HG03460 (cell line): Measurements from ENCODE around the gene GRIP2.
A peak's percentile ranks its signal among the peaks of the same experiment; 100 is the strongest.
"Not testable (repeated sequence)": the region's sequence is repeated elsewhere in the genome, so short reads cannot be mapped to it uniquely, and the experiment has no call there.

Experiments
- ATAC-seq: cut with Tn5 transposase; IDR thresholded peaks from one replicate; pipeline ENCODE4 v1.9.1; 2021; ENCODE audit not compliant: unreplicated experiment

Gene GRIP2

DNA sequence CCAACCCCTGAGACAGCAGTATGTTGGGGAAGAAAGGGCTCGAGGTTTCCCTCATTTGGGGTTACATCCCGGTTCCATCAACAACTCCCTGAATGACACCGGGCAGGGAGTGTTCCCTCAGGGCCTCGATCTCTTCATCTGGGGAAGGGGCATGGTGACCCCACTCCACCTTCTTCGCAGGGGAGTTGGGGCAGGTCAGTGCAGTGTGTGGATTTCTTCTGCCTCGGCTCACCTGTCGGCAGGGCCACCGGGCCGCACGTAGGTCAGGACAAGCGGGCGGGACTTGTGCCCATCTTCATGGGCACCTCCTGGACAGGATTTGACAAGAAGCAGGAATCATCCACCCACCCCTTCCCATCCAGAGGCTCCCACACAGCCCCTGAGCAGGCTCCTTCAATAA, 17.4 kb downstream of the GRIP2 start:
- no peak for ATAC-seq

DNA sequence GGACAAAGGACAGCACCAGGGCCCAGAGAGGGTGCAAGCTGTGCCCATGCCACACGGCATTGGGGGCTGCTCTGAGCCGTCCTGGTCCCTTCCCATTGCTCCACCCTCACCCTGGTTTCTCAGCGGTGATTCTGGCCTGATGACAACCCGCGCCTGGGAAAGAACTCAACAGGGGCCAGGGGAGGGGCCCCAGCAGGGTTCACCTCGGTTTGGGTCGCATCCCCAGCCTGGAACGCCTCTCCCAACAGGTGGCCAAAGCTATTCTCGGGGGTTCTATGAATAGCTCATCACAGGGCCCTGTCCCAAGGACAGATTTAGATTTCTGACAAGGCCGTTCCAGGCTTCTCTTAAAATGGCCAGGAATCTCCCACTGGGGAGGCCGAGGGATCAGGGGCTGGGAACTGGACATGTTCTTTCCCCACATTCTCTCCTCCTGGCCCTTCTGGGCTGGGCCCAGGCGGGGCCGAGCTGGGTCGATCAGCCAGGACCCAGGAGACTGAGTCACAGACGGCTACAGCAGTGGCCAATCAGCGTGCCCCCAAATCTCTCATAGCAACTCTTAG, 17.9 kb downstream of the GRIP2 start:
- ATAC-seq = no peak

DNA sequence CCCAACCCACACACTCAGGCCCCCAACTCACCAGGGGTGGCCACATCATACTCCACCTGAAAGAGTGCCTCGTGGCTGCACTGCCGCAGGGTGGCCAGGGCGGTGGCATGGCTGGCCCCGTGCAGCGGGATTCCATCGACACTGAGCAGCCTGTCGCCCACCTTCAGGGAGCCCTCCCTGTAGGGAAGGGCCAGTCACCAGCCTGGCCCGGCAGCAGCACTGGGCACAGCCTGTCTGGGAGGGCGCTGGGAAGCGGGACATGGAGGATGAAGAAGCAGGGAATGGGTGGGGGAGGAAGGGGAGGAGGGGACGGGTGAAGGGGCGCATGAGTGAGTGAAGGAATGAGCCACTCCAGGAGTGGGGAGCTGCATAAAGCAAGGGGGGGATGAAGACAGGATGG, 18.5 kb downstream of the GRIP2 start:
- no peak for ATAC-seq

DNA sequence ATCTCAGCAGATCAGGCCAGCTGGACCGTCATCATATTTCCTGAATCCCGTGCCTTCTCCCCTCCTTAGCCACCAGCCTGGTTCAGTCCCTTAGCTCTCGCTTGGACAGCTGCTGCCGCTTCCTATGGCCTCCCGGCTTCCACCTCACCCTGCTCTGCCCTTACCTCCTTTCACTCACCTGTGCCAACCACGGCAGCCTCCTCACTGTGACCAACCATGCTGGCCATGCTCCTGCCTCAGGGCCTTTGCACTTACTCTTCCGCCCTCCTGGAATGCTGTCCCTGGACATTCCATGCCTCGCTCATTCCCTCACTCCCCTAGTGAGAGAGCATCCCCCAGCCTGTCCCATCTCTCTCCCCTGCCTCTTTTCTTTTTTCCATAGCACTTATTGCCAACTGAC, 19.2 kb downstream of the GRIP2 start:
- no peak for ATAC-seq

DNA sequence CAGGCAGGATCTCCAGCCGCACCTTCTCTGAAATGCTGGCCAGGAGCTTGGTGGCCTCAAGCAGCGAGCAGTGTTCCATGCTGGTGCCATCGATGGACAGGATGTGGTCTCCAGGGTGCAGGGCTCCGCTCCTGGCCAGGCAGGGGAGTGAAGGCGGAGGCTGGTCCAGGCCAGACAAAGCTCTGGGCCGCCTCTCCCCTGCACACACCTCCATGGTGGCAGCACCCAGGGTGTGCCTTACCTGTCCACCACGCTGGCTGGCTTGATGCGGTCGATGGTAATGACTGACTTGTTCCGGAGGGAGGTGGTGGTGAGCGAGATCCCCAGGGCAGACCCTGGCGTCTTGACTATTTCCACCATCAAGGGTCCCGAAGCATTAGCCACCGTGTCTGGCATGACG, 20.0 kb downstream of the GRIP2 start:
- ATAC-seq = no peak

DNA sequence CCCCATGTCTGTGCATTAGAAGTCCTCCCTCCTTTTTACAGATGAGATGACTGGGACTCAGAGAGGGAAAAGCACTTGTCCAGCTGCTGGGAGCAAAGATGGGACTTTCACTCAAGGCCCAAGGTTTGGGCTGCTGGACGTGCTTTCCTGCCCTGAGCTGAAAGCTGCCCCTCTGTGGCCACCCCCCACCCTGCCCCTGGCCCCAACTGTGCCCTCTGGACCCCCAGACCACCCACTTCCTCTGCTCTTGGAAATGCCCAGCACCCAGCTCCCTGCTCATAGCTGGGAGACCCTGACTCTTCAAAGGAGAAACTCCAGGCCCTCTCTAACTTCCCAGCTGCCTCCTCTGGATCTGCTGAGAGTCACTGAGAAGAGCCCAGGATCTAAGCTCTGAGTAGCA, 20.7 kb downstream of the GRIP2 start:
- no peak for ATAC-seq

DNA sequence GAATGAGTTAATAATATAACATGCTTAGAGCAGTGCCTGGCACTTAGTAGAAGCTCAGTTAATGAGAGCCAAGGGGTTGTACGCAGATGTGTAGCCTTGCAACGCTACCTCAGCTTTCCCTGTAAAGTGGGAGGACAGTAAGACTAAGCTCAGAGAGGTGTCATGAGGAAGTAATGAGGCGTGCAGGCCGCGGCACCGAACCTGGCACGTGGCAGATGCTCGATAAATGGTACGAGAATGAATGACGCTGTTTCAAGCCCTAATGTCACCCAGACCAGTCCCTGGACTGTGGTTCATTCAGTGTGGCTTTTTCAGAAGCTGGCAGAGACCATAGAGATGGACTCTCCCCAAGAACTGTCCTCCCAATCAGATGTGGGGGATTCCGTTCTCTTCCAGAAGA, 21.2 kb downstream of the GRIP2 start:
- ATAC-seq = no peak

DNA sequence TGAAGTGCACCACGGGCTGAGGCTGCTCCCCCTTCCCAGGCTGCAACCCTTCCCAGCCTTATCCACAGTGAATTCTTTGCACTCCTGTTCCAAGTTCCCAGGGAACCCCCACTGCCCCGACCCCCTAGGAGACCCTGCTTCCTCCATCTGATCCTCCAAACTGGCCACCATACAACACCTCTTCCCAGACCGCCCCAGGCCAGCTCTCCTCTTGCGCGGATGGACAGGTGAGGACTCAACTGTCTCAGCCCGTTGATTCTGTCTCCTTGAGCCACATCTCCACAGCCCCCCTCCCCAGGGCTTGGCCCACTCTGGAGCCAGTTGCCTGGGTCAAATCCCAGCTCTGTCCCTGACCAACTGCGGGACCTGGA, 21.7 kb downstream of the GRIP2 start:
- no peak for ATAC-seq

DNA sequence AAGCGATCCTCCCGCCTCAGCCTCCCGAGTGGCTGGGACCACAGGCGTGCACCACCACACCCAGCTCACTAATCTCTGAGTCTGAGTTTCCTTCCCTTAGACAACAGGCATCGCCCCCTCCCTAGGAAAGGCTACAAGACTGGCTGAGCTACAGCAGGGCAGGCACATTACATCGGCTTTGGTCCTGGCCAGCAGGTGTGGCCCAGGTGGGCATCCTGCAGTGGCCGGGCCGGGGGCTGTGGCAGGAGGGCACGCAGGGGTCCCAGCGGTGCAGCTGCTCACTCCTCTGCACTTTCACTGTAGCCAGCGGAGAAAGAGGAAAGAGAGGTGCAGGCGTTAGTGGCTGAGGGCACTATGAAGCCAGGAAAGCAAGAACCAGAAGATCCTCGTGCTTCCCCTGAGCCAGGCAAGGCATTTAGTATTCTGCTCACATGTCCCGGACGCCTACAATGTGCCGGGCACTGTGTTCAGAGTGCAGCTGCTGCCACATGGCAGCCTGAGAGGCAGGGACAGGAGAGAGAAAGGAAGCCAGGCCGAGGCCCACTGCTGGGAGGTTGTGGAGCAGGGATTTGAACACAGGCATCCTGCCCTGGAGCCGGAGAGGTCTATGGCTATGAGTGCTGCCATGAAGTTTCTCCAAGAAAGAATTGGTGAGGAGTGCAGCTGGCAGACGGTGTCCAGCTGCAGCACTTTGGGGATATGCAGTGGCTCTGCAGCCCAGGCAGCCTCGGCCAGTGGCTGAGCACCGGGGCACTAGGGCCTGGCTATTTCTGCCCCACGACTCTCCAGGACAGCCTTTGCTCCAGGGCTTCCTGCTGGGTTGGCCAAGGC, 22.3 kb downstream of the GRIP2 start:
- no peak for ATAC-seq

DNA sequence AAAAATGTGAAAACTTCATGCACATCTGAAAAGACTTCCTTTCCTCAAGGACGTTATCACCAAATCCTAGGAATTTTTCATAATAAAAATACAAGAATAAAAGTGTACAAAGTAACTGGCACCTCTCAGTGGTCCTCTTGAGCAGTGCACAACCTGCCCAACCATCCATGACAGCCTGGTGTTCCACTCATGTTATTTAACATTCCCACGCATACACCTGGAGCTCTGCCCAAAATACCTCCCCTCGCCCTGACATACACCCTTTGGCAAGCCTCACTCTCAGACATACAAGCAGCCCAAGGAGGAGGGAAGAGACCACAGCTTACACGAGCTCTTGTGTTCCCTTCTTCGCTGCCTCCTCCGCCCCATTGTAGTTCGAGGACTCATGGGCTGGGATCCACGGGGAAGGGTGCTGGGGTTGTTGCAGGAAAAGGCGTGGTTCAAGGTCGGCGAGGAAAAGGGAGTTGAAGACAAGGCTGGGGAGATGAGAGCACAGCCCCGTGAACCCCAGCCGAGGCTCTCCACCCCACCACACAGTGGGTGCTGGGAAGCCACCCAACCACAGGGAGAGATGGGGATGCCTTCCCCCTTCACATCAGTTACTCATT, 23.3 kb downstream of the GRIP2 start:
- no peak for ATAC-seq

DNA sequence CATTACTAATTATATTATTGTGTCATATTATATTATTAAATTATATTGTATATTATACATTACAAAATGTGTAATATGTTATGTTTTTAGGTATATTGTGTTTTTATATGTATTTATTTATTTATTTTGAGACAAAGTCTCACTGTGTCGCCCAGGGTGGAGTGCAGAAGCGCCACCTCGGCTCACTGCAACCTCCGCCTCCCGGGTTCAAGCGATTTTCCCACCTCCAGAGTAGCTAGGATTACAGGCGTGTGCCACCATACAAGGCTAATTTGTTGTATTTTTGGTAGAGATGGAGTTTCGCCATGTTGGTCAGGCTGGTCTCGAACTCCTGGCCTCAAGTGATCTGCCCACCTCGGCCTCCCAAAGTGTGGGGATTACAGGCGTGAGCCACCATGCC, 24.6 kb downstream of the GRIP2 start:
- not testable (repeated sequence) for ATAC-seq

DNA sequence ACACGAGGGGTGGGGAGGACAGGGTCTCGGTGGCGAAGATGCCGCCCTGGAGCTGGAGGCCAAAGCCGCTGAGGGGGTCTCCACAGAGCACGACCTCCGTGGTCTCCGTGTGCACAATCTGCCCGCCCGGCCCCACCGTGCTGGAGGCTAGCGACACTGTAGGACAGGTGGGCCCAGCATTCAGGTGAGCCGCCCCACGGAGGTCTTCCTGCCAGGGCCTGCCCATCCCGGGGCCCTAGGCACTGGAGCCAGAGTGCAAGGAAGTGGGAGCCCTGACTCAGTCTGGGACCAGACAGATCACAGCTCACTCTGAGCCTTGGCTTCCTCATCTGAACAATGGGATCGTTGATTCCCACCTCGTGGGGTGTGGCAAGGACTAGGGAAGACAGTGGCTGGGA, 25.8 kb downstream of the GRIP2 start:
- no peak for ATAC-seq

DNA sequence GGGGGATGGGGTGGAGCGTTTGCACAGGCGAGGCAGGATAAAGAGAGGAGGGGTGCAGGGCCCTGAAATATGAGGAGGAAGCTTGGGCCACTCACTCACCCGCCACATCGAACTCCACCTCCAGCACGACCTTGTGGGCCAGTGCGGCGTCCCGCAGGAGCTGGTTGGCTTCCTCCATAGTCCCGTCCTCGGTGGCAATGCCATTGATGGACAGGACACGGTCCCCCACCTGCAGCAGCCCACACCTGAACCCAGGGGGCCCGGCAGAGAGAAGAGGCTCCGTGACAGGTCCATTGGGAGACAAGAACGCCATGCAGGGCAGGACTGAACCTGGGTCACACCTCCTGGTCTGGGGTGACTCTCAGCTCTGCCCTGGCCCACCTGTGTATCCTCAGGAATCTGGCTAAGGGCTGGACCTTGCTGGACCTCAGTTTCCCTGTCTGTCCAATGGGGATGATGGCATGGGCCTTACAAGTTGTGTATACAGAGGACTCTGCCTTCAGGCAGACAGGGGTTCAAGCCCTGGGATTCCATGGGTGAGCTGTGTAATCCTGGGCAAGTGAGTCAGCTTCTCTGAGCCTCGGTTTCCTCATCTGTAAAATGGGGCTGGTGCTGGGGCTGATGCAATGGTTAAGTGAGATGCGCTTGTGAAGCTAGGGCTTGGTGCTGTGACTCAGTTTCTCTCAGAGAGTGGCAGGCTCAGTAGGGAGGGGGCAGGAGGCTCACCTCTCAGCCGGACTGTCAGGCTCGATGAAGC, 26.4 kb downstream of the GRIP2 start:
- no peak for ATAC-seq

DNA sequence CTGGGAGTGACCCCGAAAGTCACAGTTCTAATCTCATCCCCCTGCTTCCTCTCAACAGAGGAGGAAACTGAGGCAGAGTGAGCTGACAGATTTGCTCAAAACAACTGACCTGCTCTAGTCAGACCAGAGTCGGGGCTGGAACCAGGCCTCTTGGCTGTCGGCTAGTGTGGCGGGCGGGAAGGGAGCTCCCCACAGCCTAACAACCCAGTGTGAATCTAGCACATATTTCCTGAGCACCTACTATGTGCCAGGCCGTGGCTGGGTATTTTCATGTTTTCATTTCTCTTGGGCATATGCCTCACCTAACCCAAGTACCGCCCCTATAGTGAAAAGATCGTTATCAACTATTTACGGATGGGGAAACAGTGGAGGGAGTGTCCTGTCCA, 27.2 kb downstream of the GRIP2 start:
- ATAC-seq = no peak

DNA sequence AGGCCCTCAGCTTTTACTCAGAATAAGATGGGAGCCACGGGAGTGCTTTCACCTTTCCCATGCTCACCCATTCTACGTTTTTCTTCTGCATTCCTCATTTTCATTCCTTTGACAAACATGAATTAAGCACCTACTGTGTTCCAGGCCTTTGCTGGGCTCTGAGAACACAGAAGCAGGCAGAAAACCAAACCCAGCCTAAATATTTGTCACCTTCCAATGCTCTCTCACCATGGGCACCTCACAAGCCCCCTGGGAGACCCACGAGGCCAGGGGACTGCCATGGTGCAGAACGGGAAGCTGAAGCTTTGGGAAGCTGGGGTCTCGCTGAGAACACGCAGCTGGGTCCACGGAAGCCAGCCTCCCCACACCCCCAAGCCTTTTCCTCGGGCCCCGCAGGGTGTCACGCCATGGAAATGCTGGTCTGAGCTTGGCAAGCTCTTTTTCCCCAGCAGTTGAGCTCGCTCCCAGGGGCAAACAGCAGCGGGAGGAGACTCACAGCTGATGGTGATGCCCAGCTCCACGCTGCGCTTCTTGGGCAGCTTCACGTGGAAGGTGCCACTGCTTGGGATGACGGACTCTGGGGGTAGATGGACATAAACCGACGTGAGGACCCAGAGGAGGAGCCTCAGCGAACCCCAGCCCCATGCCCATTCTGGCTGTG, 27.7 kb downstream of the GRIP2 start:
- ATAC-seq = no peak

DNA sequence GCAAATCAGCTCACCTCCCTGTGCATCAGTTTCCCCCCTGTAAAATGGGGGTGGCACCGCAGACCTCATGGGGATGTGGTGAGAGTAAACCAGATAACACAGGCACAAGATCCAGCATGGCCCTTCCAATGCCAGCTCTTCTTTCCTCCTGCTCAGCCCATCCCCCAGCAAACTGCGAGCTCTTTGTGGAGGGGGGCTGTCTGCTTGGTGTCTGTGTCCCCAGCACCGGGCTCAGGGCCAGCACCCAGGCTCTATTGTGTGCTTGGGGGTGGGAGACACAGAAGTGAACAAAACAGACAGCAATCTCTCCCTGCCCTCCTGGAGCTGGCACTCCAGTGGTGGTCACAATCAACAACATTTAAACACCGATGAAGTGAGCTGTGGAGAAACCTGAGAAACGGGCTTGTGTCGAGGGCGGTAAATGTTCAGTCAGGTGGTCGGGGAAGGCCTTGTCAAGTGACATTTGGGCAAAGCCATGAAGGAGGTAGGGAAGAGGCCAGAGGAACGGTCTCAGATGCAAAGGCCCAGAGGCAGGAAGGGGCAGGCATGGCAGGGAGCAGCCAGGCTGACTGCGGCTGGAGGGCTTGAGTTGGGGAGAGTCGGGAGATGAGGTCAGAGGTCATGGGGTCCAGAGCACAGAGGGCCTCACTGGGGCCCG, 28.4 kb downstream of the GRIP2 start:
- ATAC-seq = no peak

DNA sequence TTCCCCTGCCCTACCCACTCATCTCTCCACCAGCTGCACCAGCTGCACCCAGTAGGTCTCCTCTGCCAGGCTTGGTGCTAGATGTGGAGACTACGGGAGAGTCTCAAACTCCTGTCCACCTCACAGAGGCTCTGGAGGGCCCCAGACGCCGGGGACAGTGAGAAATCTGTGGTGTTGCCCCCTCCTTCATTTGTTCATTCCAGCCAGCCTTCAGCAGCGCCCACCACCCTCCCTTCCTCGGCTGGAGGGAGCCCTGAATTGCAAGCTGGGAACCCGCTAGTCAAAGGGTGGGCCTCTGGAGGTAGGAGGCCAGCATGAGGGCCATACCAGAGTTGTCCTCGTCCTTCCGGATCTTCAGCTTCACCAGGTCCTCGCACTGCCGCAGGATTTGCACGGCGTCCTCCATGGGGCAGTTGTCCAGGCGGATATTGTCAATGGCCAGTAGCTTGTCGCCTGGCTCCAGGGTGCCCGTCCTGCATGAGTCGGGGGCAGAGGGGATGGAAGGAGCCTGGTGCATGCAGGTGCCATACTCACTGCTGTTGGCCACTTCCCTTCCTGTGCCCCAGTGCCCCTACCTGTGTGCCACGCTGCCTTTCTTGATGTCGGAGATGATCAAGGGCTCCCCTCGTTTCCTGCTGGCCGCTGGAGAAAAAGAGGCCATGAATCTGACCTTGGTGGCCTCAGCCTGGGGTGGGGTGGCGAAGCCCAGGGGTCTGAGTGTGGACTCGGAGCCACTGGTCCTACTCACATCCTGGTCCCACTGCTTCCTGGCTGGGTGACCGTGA, 29.1 kb downstream of the GRIP2 start:
- ATAC-seq = no peak

DNA sequence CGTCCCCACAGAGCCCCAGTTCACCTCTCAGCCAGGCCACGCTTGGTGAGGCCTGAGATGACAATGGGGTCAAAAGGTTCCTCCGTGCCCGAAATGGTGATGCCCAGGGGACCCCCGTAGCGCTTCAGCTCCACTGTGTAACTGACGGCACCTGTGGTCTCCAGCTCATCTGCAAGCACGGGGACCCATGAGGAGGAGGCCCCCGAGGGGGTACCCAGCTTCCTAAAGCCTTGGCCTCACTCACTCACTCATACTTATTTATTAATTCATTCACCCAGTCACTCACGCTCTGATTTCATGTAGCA, 30.4 kb downstream of the GRIP2 start:
- ATAC-seq = no peak

DNA sequence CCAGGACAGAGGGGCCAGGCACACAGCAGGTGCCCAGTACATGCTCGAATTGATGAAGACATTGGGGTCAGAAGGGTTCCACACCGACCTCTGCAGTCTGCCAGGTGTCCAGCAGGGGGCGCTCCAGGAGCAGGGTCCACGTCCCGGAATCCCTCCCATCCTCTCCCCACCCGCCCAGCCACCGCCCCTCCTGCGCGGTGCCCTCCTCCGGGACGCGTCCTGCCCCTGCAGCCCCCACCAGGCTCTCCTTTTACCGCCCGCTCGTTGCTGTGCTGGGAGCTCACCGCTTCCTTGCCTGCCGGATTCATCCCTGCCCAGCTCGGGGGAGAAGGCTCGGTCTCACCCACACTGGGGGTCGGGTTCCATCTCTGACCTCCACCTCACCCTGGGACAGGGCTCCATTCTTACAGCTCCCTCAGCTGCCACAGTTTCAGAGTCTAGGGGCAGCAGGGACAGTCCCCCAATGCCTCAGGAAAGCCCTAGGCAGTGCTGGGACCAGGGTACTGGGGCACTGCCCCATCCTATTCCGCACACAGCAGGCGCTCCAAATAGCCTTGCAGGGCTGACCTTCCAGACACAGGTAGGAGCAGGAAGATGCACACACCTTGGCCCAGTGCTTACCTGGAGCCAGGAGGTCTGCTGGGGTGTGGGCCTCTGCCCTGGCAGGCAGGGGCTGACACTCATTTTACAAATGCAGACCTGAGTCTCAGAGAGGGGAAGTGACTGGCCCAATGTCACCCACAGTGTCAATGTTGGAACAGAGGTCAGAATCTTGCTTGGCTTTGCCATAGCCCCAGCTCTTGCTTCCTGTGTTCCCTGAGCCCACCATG, 31.0 kb downstream of the GRIP2 start:
- peak; percentile 82 for ATAC-seq

DNA sequence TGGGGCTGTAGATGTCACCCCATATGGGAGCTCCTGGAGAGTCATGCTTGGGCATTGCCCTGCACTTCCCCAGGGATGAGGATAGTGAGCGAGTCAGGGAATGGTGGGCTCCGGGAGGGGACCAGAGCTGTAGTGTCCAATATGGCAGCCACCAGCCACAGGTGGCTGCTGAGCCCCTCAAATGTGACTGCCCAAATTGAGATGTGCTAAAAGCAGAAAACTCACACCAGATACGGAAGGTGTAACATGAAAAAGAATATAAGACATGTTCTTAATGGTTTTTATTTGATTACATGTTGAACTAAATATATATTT, 31.7 kb downstream of the GRIP2 start:
- no peak for ATAC-seq
